HG03571 (cell line): ENCODE data around the gene LCE2C.

Experiments
- ATAC-seq: cut with Tn5 transposase; IDR thresholded peaks from one replicate; pipeline ENCODE4 v1.9.1; 2021; ENCODE audit not compliant: unreplicated experiment

The LCE2C gene

GRCh38 chr1:152718238-152718637 lies 43.2 kb downstream of the LCE2C start:
- no peak for ATAC-seq

- ATAC-seq: no peak
These were observed 50.2 kb downstream of the LCE2C start for GRCh38 chr1:152725261-152725660.
